A549 treated with AZD9567 at 1 μM for 4 hours (cell line): ENCODE data around the gene QRFP. TPM values are rescaled to one million over a fixed set of nuclear protein-coding genes. Genes with fewer than 3 reads are reported as not detected.

Experiments used
- total RNA-seq: library from RNA; stranded (reverse); fragments of 200-300 nt; extraction: Qiagen RNA extraction; gene quantifications from 5 replicates; pipeline ENCODE4 v1.2.3, GENCODE V29; 2022; ENCODE audit not compliant: insufficient read depth

Gene QRFP
- total RNA-seq, result not detected in 5 replicates

GRCh38 chr9:130896233-130897014 is at the start of gene QRFP:
TSS of gene QRFP (minus strand) at chr9:130896812. CDS start at chr9:130893838, 2,974 bp downstream.

GRCh38 chr9:130938652-130939404 is 42.2 kb upstream of the QRFP start, which contains the start of gene FIBCD1:
TSS of gene FIBCD1 (minus strand) at chr9:130939247. CDS start at chr9:130938607, 640 bp downstream.

Other genes with a start within 250 kb of the QRFP start
- 0.29 to 0.35 TPM (median 0.32 TPM) in 4 of 5 replicates, not detected in the other for gene PRDM12, start 232.2 kb downstream of the QRFP start, total RNA-seq
- gene EXOSC2, start 203.0 kb downstream of the QRFP start, total RNA-seq, result 50.0 to 72.0 TPM (median 53.7 TPM) in 5 replicates
- 37.3 to 49.4 TPM (median 46.5 TPM) in 5 replicates for gene ABL1, start 61.6 kb downstream of the QRFP start, total RNA-seq
- gene FIBCD1, start 42.4 kb upstream of the QRFP start, total RNA-seq, result 10.5 to 15.5 TPM (median 12.2 TPM) in 5 replicates
- 1.3 to 2.6 TPM (median 2.2 TPM) in 5 replicates for gene LAMC3, start 112.4 kb upstream of the QRFP start, total RNA-seq
- 1.4 to 2.4 TPM (median 1.5 TPM) in 5 replicates for gene AIF1L, start 199.7 kb upstream of the QRFP start, total RNA-seq
- 22.2 to 45.2 TPM (median 22.9 TPM) in 5 replicates for gene NUP214, start 228.8 kb upstream of the QRFP start, total RNA-seq